GM04504 (cell line): ENCODE measurements around the gene THSD4.
"Not testable (repeated sequence)": the region's sequence is repeated elsewhere in the genome, so short reads cannot be mapped to it uniquely, and the experiment has no call there.

Experiments used
- DNase-seq: peaks from one replicate; pipeline ENCODE4 v3.0.0-alpha.2; 2012; ENCODE audit warnings: low read depth

Gene THSD4

DNA sequence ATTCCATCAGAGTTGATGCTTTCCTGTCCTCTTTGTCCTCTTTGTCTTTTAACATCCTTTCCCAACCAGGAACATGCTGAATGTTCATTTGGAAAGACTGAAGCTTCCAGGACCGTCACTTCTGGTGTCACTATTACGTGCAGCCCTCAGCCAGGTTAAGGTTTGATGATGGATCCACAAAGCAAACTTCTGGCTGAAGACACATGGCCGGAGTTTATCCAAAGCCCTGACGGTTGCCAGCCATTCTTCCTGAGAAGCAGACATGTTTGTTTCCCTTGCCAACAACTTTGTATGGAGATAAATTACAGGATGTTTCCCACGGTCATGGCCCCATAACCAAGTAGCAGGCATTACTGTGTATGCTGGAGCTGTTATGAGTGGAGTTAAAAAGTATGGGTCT is 236.9 kb downstream of the THSD4 start:
- no peak for DNase-seq

DNA sequence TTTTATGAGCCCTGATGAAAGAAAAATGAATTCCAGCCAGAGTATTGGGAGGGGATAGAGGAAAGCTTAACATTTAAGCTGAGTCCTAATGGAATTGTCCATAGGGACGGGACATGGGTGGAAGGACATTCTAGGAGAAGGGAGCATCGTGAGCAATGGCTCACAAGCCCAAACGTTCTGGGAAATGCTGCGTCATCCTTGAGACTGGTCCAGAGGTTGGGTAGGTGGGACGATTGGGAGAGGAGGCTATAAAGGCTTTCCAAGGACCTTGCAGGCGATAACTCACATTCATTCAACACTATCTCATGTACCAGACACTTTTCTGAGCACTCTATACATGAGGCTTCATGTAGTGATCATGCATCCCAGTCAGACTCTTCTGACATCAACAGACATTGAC is 237.5 kb downstream of the THSD4 start:
- DNase-seq, result no peak

DNA sequence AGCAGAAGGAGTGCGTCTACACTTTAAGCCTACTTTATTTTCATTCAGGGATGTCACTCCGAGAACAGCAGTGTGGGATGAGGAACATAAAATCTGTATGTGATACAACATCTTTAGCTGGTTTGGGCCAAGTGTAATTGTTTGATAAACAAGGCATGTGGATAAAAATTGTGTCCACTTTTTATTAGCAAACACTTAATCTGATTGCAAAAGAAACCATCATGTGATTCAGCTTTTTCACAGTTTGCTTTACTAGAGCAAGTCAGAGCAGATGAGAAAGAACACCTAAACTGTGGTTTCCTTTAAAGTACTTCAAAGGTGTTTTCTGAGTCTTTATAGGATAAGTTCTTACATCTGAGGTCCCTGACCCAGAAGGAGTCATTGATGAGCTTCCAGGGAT is 237.9 kb downstream of the THSD4 start:
- DNase-seq, result no peak

DNA sequence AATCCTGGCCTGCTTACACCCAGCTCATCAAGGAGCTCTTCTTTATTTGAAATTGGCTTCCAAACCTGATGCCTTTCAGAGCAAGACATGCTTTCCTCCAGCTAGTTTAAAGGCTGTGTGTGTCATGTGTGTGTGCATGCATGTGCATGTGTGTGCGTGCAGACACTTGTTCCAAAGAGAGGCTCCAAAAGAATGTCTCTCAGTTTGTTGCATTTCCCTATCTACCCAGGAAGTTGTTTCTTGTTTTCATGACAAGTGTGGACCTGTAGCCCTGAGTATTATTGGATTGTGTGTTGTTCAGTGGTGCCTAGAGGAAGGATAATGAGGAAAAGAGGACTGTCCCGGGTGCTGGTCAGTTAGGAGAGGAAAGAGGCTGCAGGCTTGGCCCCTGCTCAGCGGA is 240.0 kb downstream of the THSD4 start:
- no peak for DNase-seq

DNA sequence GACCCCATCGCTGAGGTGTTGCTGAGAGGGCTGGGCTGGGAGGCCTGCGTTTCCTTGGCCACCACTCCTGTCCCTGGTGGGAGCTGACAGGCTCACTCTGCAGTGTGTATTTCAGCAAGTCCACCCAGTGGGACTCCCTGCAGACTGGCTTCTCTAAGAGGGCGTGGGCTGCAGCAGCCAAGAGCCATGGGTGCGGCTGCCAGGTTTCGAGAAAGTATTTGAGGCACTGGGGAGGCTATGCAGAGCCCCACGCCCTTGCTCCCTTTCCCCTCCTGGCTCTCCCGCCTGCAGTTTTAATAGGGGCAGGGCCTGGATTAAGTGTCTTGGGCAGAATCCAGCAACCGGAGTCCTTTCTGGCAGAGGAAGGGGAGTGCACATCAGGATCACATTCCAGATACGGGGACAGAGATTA is 242.1 kb downstream of the THSD4 start:
- no peak for DNase-seq

DNA sequence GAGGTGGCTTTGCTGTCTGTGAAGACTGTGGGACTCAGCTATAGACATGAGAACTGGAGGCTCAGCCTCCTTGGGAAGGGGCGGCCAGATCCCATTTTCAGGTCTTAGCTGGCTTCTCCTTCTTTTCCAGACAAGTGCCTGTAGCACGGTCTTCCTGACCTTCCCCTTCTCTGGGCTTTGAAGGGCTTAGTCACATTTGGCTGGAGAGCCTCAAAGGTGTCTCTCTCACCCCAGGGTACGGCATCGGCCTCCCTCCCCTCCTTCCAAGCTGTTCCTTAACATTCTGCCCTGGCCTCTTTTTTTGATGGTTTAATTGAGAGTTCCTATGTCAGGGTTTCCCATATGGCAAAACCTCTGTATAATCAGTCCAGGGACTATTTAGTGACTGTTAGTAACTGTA is 242.7 kb downstream of the THSD4 start:
- DNase-seq, result no peak

DNA sequence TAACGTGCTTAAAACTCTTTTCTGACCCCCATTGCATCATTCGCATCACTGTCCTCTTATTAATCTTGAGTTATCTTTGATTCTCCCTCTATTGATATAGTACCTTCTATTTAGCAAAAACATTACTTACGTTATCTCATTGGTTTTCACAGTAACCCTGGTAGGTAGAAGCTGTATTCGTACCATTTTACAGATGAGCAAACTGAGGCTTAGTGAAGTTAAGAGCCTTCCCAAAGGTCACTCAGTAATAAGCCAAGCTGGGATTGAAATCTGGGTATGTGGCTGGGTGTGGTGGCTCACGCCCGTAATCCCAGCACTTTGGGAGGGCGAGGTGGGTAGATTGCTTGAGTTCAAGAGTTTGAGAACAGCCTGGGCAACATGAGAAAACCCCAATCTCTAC is 244.0 kb downstream of the THSD4 start:
- no peak for DNase-seq

DNA sequence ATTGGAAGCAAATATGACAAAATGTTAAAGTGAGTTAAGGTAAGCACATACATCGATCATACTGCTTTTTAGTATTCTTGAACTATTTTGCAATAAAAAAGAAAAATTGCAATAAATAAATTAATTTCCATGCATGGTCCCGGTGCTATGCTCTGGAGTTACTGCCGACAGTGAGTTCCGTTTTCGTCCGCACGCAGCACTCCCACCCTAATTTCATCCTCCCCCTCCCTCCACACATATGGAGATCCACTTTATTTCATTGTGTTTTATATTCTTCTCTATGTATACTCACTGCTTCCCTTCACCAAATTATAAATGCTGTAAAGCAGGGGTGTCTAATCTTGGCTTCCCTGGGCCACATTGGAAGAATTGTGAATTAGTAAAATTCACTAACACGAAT is 247.3 kb downstream of the THSD4 start:
- DNase-seq, result no peak

DNA sequence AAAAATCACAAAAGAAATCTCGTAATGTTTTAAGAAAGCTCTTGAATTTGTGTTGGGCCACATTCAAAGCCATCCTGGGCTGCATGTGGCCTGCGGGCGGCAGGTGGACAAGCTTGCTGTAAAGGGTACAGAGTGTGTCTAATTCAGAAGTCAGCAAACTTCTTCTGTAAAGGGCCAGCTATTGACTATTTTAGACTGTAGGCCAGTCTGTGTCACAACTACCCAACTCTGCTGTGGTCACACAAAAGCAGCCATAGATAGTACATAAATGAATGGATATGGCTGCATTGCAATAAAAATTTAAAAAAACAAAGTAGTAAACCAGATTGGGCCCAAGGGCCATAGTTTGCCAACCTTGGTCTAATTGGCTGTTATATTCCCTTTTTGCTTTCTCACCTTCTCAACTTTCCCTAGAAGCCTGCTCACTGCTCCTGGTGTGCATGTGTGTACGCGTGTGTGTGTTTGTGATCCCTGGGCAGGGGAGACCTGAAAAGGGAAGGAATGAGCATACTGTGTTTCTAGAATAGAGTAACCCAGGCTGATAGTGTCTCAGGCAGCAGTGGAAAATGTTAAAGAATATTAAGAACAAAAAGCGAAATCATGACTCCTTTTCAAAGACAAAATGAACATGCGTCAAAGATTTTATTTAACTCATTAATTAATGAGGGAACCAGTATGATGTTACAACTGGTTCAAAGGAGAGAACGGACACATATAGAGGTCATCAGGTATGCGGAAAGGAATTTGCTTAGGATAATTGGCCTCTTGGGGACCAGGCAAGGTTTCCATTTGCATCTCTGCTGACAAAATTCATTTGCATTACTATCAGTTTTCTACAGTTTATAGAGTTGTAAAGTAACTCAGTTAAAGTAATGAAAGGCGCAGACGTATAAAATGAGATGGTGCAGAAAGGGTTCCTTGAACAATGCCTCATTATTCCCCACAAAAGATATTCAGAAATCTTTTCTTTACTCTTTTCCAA is 248.0 kb downstream of the THSD4 start:
- no peak for DNase-seq

DNA sequence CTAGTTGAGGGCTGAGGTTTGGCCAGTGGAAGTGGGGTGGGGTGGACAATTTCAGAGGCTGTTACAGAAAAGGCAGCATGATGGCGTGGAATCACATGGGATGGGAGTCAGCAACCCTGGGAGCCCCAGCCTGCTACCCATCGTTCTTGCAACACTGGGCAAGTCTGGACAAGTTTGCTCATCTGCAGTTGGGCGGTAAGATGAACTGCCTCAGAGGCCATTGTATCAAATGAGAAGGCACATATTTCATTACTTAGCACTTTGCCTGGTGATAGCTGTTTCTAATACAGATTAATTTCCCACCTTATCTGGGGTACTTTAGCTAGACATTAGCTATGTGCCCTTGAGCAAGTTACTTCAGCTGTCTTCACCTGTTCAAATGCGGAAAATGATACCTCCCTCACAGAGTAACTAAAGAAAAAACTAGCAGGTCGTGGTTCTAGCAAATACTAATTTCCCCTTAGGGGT is 248.9 kb downstream of the THSD4 start:
- DNase-seq, result no peak

DNA sequence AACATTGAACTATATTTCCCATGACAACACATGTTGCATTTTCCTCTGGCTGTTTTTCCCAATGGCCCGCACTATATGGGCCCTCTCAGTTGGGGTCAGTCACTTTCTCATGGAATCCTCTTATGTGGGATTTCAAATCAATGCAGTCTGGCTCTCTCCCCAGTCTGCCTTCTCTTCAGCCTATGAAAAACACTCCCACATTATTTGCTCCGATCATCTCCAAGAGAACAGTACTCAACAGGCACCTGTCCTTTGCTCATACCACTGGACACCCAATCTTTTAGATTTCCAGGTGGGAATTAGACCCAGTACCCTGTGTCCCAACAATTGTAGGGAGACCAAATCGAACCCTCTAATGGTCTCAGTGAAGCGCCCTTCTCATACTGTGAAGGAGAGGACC is 251.3 kb downstream of the THSD4 start:
- DNase-seq, result no peak

DNA sequence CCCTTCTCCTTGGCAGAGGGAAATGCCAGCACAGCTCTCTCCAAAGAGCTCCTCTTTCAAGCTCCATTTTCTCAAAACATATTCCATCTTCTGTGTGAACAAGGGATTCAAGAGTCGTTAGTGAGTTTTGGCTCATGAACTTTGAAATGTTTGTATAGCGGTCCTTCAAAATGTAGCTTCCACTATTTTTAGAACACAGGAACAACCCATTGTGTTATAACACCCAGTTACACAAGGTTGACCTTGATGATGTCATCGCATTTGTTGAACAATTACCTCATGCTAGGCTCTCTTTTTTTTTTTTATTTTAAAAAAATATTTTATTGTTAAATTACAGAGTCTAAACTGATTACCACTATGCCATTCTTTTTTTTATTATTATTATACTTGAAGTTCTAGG is 251.7 kb downstream of the THSD4 start:
- no peak for DNase-seq

DNA sequence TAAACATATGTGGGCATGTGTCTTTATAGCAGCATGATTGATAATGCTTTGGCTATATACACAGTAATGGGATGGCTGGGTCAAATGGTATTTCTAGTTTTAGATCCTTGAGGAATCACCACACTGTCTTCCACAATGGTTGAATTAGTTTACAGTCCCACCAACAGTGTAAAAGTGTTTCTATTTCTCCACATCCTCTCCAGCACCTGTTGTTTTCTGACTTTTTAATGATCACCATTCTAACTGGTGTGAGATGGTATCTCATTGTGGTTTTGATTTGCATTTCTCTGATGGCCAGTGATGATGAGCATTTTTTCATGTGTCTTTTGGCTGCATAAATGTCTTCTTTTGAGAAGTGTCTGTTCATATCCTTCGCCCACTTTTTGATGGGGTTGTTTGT is 252.5 kb downstream of the THSD4 start:
- not testable (repeated sequence) for DNase-seq

DNA sequence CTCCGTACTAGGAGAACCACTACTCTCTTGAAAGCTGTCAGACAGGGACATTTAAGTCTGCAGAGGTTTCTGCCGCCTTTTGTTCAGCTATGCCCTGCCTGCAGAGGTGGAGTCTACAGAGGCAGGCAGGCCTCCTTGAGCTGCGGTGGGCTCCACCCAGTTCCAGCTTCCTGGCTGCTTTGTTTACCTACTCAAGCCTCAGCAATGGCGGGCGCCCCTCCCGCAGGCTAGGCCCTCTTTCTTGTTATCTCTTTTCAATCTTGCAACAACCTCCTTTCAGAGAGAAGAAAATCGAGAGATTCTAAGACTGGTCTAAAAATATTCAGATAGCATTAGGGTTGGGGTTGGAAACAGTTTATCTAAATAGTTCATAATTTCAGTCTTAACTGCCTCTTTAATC is 257.5 kb downstream of the THSD4 start:
- DNase-seq, result not testable (repeated sequence)

DNA sequence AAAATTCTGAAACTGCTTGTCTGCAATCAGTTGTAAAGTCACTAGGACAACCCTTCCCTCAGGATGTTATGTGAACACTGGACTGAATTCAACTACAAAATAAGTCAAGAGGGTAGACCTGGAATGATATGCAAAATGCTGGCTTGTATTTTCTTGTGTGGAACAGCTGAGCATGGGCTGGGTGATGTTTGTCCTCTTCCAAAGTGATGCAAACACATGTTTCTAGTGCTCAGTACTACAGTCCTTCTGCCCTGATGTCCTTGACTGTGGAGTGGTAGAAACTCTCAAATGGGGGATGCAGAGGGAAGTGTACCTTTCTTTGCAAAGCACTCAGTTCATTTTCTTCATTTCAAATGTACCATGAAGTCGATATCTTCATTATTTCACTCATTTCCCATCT is 258.6 kb downstream of the THSD4 start:
- DNase-seq, result no peak

DNA sequence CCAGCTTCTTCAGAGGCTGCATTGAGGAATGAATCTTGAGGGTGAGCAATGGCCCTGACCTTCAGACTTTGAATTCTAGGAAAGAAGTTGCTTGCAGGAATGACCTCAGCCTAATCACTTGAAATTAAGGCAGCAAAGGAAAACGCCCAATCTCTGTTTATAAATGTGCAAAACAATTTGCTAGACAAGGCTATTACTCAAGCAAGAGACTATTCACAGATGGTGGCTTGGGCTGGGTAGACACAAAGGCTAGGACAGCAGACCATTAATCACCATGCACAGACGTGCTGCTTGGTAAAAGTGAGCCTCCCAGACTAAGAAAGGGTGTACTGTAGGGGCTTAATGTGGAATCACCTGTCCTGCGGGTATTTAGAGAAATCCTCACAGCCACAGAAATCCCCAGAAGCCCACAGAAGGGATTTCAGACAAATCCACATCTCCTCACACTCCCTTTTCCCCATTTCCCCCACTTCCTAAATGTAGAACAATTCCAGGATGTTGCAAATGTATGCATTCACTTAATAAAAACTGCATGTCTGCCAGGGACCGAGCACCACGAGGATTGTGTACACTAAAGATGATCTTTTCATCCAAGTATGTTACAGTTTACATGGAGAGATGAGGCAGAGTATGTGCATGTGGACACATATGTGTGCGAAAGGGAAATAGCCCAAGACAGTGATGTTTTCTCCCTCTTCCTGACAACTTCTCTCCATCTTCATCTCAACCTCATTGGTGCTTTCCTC is 259.5 kb downstream of the THSD4 start:
- peak; percentile 41 for DNase-seq

DNA sequence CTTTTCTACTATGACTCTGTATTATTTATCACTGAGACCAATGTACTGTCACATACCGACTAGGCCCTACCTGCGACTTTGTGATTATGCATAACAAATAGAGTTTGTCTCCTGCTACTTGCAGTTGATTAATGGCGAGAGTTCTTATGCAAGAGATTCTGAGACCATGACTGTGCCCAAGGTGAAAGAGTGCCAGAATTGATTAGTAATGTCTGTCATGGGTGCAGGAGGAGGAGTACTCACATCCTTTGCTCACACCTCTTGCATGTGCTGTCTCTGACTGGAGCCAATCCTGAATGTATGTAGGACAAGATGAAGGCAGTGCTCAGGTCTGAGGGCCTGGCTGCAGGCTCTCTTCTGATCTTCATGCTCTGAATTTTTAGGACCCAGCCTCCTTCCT is 260.7 kb downstream of the THSD4 start:
- DNase-seq, result no peak

DNA sequence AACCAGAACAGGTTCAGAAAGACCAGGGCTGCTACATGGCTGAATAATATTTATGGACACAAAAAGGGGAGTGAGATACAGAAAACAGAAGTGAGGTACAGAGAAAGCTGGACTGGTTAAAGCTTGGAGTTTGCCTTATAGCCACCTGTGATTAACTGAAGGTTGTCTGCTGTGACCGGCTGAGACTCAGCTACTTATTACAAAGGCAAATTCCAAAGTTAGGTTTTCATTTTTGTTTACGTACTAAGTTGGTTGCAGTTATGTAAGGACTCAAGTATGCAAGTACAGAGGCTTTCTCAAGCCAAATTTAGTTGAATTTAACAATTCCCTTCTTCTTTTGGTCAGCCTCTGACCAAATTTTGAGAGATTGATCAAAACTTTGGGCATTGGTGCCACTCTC is 264.6 kb downstream of the THSD4 start:
- no peak for DNase-seq

DNA sequence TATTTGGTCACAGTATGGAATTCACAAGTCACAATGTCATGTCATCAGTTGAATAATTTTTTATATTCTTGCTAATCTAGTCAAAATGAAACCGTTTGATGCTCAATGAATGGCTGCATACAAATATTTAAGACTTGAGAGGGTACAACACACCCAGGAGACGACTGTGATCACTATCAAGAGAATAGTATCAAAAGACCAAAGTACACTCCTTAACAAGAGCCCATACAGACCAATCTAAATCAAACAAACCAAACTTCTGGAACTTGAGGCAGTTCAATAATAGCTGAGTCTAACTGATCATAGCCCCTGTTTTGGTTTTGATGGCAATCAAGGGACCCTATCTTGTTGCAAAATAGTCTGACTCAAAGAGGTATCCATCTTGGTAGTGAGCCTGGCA is 265.1 kb downstream of the THSD4 start:
- DNase-seq, result no peak

DNA sequence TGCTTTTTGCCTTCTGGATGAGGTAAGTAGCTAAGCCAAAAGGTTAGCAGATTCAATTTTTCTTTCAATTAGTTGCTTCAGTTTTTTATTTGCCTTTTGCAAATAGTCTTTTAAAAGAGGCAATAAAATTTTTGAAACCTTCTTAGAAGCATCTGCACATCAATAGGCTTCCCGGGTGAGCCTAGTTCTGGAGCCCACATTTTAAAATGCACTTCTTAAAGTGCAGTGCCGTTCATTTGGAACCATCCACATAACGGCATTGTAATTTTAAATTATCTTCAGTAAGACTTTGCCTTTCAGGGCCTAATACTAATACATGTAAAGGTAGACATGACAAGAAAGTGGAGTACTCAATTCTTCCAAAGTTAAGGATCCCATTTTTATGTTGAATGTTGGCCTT is 269.2 kb downstream of the THSD4 start:
- no peak for DNase-seq

DNA sequence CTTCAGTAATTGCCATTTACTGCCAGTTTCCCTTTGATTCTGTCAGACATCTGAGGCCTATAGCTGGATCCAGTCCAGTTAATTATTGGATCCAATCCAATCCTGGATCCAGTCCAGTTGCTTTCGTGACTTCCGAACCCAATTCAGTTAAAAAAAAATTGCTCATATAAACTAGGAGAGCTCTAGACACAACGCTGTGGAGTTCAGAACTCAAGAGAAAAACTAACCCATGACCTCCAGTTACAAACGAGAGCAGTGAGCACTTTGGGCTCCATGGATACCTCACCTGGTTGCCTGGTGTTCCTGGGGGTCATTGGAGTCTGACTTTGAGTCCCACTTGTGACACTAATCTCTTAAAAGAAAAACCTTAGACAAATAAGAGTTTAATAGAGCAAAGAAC is 269.8 kb downstream of the THSD4 start:
- DNase-seq, result no peak

DNA sequence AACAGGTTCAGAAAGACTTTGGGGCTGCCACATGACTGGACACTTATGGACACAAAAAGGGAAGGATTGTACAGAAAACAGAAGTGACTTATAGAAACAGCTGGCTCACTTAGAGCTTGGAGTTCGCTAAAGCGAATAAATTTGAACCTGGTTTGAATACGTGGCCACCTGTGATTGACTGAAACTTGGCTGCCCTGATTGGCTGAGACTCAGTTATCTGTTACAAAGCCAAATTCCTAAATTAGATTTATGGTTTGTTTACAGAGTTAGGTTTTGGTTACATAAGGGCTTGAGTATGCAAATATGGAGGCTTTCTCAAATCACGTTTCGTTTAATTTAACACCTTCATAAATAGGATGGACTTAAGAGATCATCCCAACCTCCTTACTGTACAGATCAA is 270.2 kb downstream of the THSD4 start:
- no peak for DNase-seq

DNA sequence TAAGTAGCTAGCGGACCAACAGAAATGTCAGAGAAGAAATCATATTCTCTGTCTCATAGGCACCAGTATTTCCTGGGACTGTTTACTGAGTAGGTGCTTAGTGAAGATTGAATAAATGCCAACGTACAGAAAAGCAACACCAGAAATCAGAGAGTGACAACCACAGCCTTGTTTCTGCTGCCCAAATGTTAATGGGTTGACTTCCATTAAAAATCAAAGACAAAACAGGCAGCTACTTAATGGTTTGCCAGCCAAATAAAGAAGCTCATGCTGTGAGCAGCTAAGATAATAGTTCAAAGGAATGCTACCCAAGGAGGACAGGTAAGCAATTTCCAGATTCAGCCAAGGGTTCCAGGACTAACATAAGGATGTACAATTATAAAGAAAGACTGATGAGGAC is 270.7 kb downstream of the THSD4 start:
- DNase-seq, result no peak
